Hematopoietic multipotent progenitor cell treated with erythropoietin and hydrocortisone succinate and interleukin-3 and kit ligand, for 4 days (in vitro differentiated cells): ENCODE measurements around the gene AWAT1.
"Not testable (repeated sequence)": the region's sequence is repeated elsewhere in the genome, so short reads cannot be mapped to it uniquely, and the experiment has no call there.

Experiments used
- DNase-seq: peaks from one replicate; pipeline ENCODE4 v3.0.0-alpha.2; 2015

Gene AWAT1

GRCh38 chrX:70234355-70234754 is at the start of gene AWAT1:
Gene AWAT1 (plus strand): TSS chrX:70234655. CDS start chrX:70234696, 41 bp downstream.
- DNase-seq, result no peak

GRCh38 chrX:70190225-70190624 is 44.2 kb upstream of the AWAT1 start:
- no peak for DNase-seq

GRCh38 chrX:70196961-70197720 is 37.3 kb upstream of the AWAT1 start:
- DNase-seq, result peak; percentile 74

- DNase-seq, result no peak
Observed at GRCh38 chrX:70201732-70202131, 32.7 kb upstream of the AWAT1 start.

- DNase-seq, result no peak
Observed at GRCh38 chrX:70208479-70208878, 26.0 kb upstream of the AWAT1 start.

- not testable (repeated sequence) for DNase-seq
Observed at GRCh38 chrX:70209570-70209969, 24.9 kb upstream of the AWAT1 start.

GRCh38 chrX:70219938-70220764 is 14.3 kb upstream of the AWAT1 start:
- peak; percentile 56 for DNase-seq

GRCh38 chrX:70226048-70226447 is 8.4 kb upstream of the AWAT1 start:
- DNase-seq, result no peak

- no peak for DNase-seq
Observed at GRCh38 chrX:70226687-70227086, 7.8 kb upstream of the AWAT1 start.

GRCh38 chrX:70231666-70232065 is 2.8 kb upstream of the AWAT1 start:
- peak; percentile 41 for DNase-seq

- DNase-seq, result peak; percentile 41
Observed at GRCh38 chrX:70240751-70241150, 6.3 kb downstream of the AWAT1 start.

- DNase-seq, result no peak
Observed at GRCh38 chrX:70241501-70241900, 7.0 kb downstream of the AWAT1 start.

GRCh38 chrX:70243601-70244000 is 9.1 kb downstream of the AWAT1 start:
- DNase-seq, result not testable (repeated sequence)

GRCh38 chrX:70244881-70245280 is 10.4 kb downstream of the AWAT1 start:
- no peak for DNase-seq

GRCh38 chrX:70247252-70247651 is 12.8 kb downstream of the AWAT1 start:
- DNase-seq, result no peak

- peak; percentile 67 for DNase-seq
Observed at GRCh38 chrX:70252491-70252890, 18.0 kb downstream of the AWAT1 start.

- no peak for DNase-seq
Observed at GRCh38 chrX:70253377-70254062, 19.1 kb downstream of the AWAT1 start.

- no peak for DNase-seq
Observed at GRCh38 chrX:70254063-70254400, 19.6 kb downstream of the AWAT1 start.

GRCh38 chrX:70254909-70255308 is 20.5 kb downstream of the AWAT1 start:
- no peak for DNase-seq

- no peak for DNase-seq
Observed at GRCh38 chrX:70255452-70255851, 21.0 kb downstream of the AWAT1 start.

GRCh38 chrX:70257423-70258288 is 23.2 kb downstream of the AWAT1 start:
- peak; percentile 3 for DNase-seq

GRCh38 chrX:70260104-70260503 is 25.6 kb downstream of the AWAT1 start, which contains the start of gene P2RY4:
Gene P2RY4 (minus strand): TSS chrX:70260204. CDS start chrX:70259624, 580 bp downstream.
- DNase-seq, result no peak
